B cell (primary cell): ENCODE measurements around the gene ERLIN1.

Experiments
- EZH2 ChIP-seq: IDR thresholded peaks from 2 replicates; pipeline ENCODE4 v1.6.1; 2012; ENCODE audit warnings: borderline replicate concordance, low read depth, mild to moderate bottlenecking, moderate library complexity, low read length; ENCODE audit not compliant: insufficient read depth, poor library complexity, severe bottlenecking
- TF ChIP-seq, protein P1 (sequence below): fragments of 200-600 bp; IDR thresholded peaks from one replicate; pipeline ENCODE4 v1.8.0; 2022; ENCODE audit warnings: antibody characterized with exemption, mild to moderate bottlenecking

- TF ChIP-seq EZH2, result no peak
- TF ChIP-seq, protein P1, sequence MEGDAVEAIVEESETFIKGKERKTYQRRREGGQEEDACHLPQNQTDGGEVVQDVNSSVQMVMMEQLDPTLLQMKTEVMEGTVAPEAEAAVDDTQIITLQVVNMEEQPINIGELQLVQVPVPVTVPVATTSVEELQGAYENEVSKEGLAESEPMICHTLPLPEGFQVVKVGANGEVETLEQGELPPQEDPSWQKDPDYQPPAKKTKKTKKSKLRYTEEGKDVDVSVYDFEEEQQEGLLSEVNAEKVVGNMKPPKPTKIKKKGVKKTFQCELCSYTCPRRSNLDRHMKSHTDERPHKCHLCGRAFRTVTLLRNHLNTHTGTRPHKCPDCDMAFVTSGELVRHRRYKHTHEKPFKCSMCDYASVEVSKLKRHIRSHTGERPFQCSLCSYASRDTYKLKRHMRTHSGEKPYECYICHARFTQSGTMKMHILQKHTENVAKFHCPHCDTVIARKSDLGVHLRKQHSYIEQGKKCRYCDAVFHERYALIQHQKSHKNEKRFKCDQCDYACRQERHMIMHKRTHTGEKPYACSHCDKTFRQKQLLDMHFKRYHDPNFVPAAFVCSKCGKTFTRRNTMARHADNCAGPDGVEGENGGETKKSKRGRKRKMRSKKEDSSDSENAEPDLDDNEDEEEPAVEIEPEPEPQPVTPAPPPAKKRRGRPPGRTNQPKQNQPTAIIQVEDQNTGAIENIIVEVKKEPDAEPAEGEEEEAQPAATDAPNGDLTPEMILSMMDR, result no peak
Measured at GRCh38 chr10:100109670-100110069, 76.2 kb downstream of the ERLIN1 start.
